CD4-positive, CD25-positive, alpha-beta regulatory T cell (primary cell): ENCODE results near the gene GSK3A. TPM values are rescaled to one million over a fixed set of nuclear protein-coding genes. Genes with fewer than 3 reads are reported as not detected.

Experiments
- ATAC-seq, 2 donors: fragments of 150-1000 bp; cut with Tn5 transposase; one replicate each; pipeline ENCODE4 v1.10.0; 2021; ENCODE audit warnings: low read depth in 2 of 2, moderate number of reproducible peaks in 2 of 2, moderate library complexity in 1 of 2
- DNase-seq, 3 donors: peaks; one replicate each; pipeline versions ENCODE4 v3.0.0 to v3.0.0-alpha.2; 2012 to 2022; ENCODE audit warnings: mixed read lengths in 1 of 3
- H3K27ac ChIP-seq: one replicate; pipeline ENCODE4 v1.7.0; 2013; ENCODE audit warnings: mild to moderate bottlenecking, low read length; ENCODE audit not compliant: insufficient read depth, poor library complexity, severe bottlenecking
- H3K27me3 ChIP-seq: one replicate; pipeline ENCODE4 v1.7.0; 2013; ENCODE audit warnings: low read length; ENCODE audit not compliant: control insufficient read depth, insufficient read depth
- H3K36me3 ChIP-seq: one replicate; pipeline ENCODE4 v1.7.0; 2013; ENCODE audit warnings: mild to moderate bottlenecking, low read length, moderate library complexity; ENCODE audit not compliant: control insufficient read depth, insufficient read depth
- H3K4me1 ChIP-seq: 2 replicates; pipeline ENCODE4 v1.7.0; 2013; ENCODE audit warnings: mild to moderate bottlenecking, low read length; ENCODE audit not compliant: insufficient read depth, control insufficient read depth, poor library complexity, severe bottlenecking
- H3K4me3 ChIP-seq: one replicate; pipeline ENCODE4 v1.7.0; 2013; ENCODE audit warnings: low read depth, mild to moderate bottlenecking, low read length, moderate library complexity
- H3K9me3 ChIP-seq, 2 experiments: 1 replicate in 1 of 2; 2 replicates in 1 of 2; pipeline ENCODE4 v1.7.0; 2013; ENCODE audit warnings: low read length in 2 of 2, mild to moderate bottlenecking in 1 of 2, moderate library complexity in 1 of 2; ENCODE audit not compliant: control insufficient read depth in 2 of 2
- H3K27ac Mint-ChIP-seq, 3 donors: one replicate each; pipeline ENCODE4 v1.8.0; 2020 to 2022; ENCODE audit warnings: mild to moderate bottlenecking in 3 of 3, mixed read lengths in 3 of 3, moderate library complexity in 2 of 3
- H3K27me3 Mint-ChIP-seq: one replicate; pipeline ENCODE4 v1.8.0; 2022; ENCODE audit warnings: mild to moderate bottlenecking, mixed read lengths
- H3K36me3 Mint-ChIP-seq: one replicate; pipeline ENCODE4 v1.8.0; 2020; ENCODE audit warnings: mixed read lengths
- H3K4me1 Mint-ChIP-seq, 4 donors: one replicate each; pipeline ENCODE4 v1.8.0; 2020 to 2022; ENCODE audit warnings: mixed read lengths in 4 of 4, mild to moderate bottlenecking in 1 of 4
- H3K4me3 Mint-ChIP-seq, 4 donors: one replicate each; pipeline ENCODE4 v1.8.0; 2020 to 2022; ENCODE audit warnings: mild to moderate bottlenecking in 4 of 4, mixed read lengths in 4 of 4, moderate library complexity in 3 of 4
- H3K9me3 Mint-ChIP-seq, 7 donors: one replicate each; pipeline ENCODE4 v1.8.0; 2020 to 2022; ENCODE audit warnings: mixed read lengths in 7 of 7, mild to moderate bottlenecking in 3 of 7, moderate library complexity in 2 of 7
- polyA plus RNA-seq, 4 donors: library from polyadenylated mRNA; unstranded; fragments of 300-500 nt; fragmentation: Illumina TruSeq; gene quantifications; one replicate each; pipeline ENCODE4 v1.2.3, GENCODE V29; 2021
- total RNA-seq: library from RNA; stranded (reverse); gene quantifications from one replicate; pipeline ENCODE4 v1.2.3, GENCODE V29; 2022

The GSK3A gene
- total and polyA plus RNA-seq, 5 donors from 2014 or later, result 12.0 to 31.3 (median 13.1) TPM

- Mint-ChIP-seq H3K4me1 (peaks cover 0 to 94% (median 70%) of the 10 kb centered on the region in 4 donors), H3K27ac (peak overlapping the region; percentile 90 to 98 (median 95)), H3K36me3 (peaks cover 49% of the 10 kb centered on the region), H3K27me3 (no peaks in the 10 kb centered on the region), H3K4me3 (peak overlapping the region; percentile 75 to 92 (median 86)), H3K9me3 (no peaks in the 10 kb centered on the region)
- no peaks in the 10 kb centered on the region for H3K9me3 ChIP-seq
- no peak for ATAC-seq
- H3K27ac ChIP-seq, result peak overlapping the region; percentile 95
- peaks cover 94% of the 10 kb centered on the region for H3K4me1 ChIP-seq
- H3K36me3 ChIP-seq, result peaks cover 39% of the 10 kb centered on the region
- peak overlapping the region; percentile 57 for H3K4me3 ChIP-seq
- no peak for DNase-seq
- no peaks in the 10 kb centered on the region for H3K27me3 ChIP-seq
Measured at GRCh38 chr19:42200116-42200715, 42.2 kb downstream of the GSK3A start.

GRCh38 chr19:42199440-42200115 is 42.8 kb downstream of the GSK3A start:
- no peaks in the 10 kb centered on the region for H3K27me3 Mint-ChIP-seq
- peaks cover 0 to 88% (median 65%) of the 10 kb centered on the region in 4 donors for H3K4me1 Mint-ChIP-seq
- H3K36me3 ChIP-seq, result peaks cover 33% of the 10 kb centered on the region
- peaks cover 45% of the 10 kb centered on the region for H3K36me3 Mint-ChIP-seq
- peaks cover 91% of the 10 kb centered on the region for H3K4me1 ChIP-seq
- no peaks in the 10 kb centered on the region for H3K27me3 ChIP-seq
- DNase-seq, result peak; percentile 50 to 94 (median 62)
- H3K4me3 ChIP-seq, result peak overlapping the region; percentile 57
- H3K9me3 ChIP-seq, result no peaks in the 10 kb centered on the region
- peak; percentile 37 to 44 for ATAC-seq
- H3K9me3 Mint-ChIP-seq, result no peaks in the 10 kb centered on the region
- peak overlapping the region; percentile 95 for H3K27ac ChIP-seq
- H3K4me3 Mint-ChIP-seq, result peak overlapping the region; percentile 75 to 92 (median 86)
- H3K27ac Mint-ChIP-seq, result peak overlapping the region; percentile 90 to 98 (median 95)

- H3K4me3 ChIP-seq, result peak overlapping the region; percentile 57
- ATAC-seq, result peak; percentile 83 to 84
- Mint-ChIP-seq H3K4me1 (peaks cover 4 to 87% (median 64%) of the 10 kb centered on the region in 4 donors), H3K27me3 (no peaks in the 10 kb centered on the region), H3K36me3 (peaks cover 44% of the 10 kb centered on the region), H3K27ac (peak overlapping the region; percentile 90 to 98 (median 95)), H3K9me3 (peaks cover 0 to 2% (median 0%) of the 10 kb centered on the region in 7 donors), H3K4me3 (peak overlapping the region; percentile 75 to 92 (median 86))
- H3K4me1 ChIP-seq, result peaks cover 84% of the 10 kb centered on the region
- H3K9me3 ChIP-seq, result no peaks in the 10 kb centered on the region
- H3K36me3 ChIP-seq, result peaks cover 29% of the 10 kb centered on the region
- H3K27ac ChIP-seq, result peak overlapping the region; percentile 95
- peak; percentile 72 to 96 (median 88) for DNase-seq
- H3K27me3 ChIP-seq, result no peaks in the 10 kb centered on the region
Measured at GRCh38 chr19:42198676-42199439, 43.5 kb downstream of the GSK3A start.

GRCh38 chr19:42197375-42197817 is 45.0 kb downstream of the GSK3A start:
- Histone ChIP-seq H3K36me3 (peaks cover 15% of the 10 kb centered on the region), H3K27ac (peak overlapping the region; percentile 44), H3K27me3 (no peaks in the 10 kb centered on the region), H3K4me1 (peaks cover 69% of the 10 kb centered on the region), H3K9me3 (peaks cover 0 to 6% of the 10 kb centered on the region in 2 experiments), H3K4me3 (peak overlapping the region; percentile 26)
- Mint-ChIP-seq H3K36me3 (peaks cover 39% of the 10 kb centered on the region), H3K27me3 (no peaks in the 10 kb centered on the region), H3K4me1 (peaks cover 10 to 82% (median 54%) of the 10 kb centered on the region in 4 donors), H3K27ac (peak overlapping the region; percentile 59 to 88 (median 79)), H3K9me3 (peaks cover 0 to 2% (median 0%) of the 10 kb centered on the region in 7 donors), H3K4me3 (peak overlapping the region in 3 of 4 donors; percentile 59 to 62 (median 62))
- DNase-seq (peak in 1 of 3 donors; percentile 57), ATAC-seq (no peak)

GRCh38 chr19:42196011-42197001 is 46.1 kb downstream of the GSK3A start:
- H3K27me3 Mint-ChIP-seq, result no peaks in the 10 kb centered on the region
- Histone ChIP-seq H3K4me1 (peaks cover 66% of the 10 kb centered on the region), H3K9me3 (peaks cover 0 to 6% of the 10 kb centered on the region in 2 experiments), H3K27me3 (no peaks in the 10 kb centered on the region), H3K27ac (no peak overlapping the region), H3K4me3 (peak overlapping the region; percentile 24), H3K36me3 (peaks cover 15% of the 10 kb centered on the region)
- DNase-seq (no peak), ATAC-seq (no peak)
- H3K9me3 Mint-ChIP-seq, result peaks cover 0 to 2% (median 0%) of the 10 kb centered on the region in 7 donors
- H3K36me3 Mint-ChIP-seq, result peaks cover 39% of the 10 kb centered on the region
- peaks cover 13 to 81% (median 51%) of the 10 kb centered on the region in 4 donors for H3K4me1 Mint-ChIP-seq
- peak overlapping the region in 2 of 4 donors; percentile 59 to 64 for H3K4me3 Mint-ChIP-seq
- peak overlapping the region; percentile 59 to 88 (median 79) for H3K27ac Mint-ChIP-seq

- DNase-seq (no peak), ATAC-seq (no peak)
- Histone ChIP-seq H3K4me1 (peaks cover 45% of the 10 kb centered on the region), H3K9me3 (peaks cover 0 to 6% of the 10 kb centered on the region in 2 experiments), H3K27me3 (no peaks in the 10 kb centered on the region), H3K36me3 (peaks cover 12% of the 10 kb centered on the region), H3K27ac (no peak overlapping the region), H3K4me3 (no peak overlapping the region)
- Mint-ChIP-seq H3K36me3 (peaks cover 30% of the 10 kb centered on the region), H3K27me3 (no peaks in the 10 kb centered on the region), H3K4me3 (peak overlapping the region; percentile 17 to 75 (median 40)), H3K4me1 (peaks cover 16 to 67% (median 35%) of the 10 kb centered on the region in 4 donors), H3K27ac (peak overlapping the region in 1 of 3 donors; percentile 44), H3K9me3 (peaks cover 0 to 2% (median 0%) of the 10 kb centered on the region in 7 donors)
Measured at GRCh38 chr19:42193706-42194105, 48.7 kb downstream of the GSK3A start.
